ENCODE results near the gene SCAF1. TPM values are rescaled to one million over a fixed set of nuclear protein-coding genes. Genes with fewer than 3 reads are reported as not detected.
A peak's percentile ranks its signal among the peaks of the same experiment; 100 is the strongest.

The SCAF1 gene
- total and polyA plus RNA-seq, 2 of the 13 experiments (the other 11 are each of a cell fraction or from before 2014, with no cell fraction given), result 3.3 to 6.1 TPM

DNA sequence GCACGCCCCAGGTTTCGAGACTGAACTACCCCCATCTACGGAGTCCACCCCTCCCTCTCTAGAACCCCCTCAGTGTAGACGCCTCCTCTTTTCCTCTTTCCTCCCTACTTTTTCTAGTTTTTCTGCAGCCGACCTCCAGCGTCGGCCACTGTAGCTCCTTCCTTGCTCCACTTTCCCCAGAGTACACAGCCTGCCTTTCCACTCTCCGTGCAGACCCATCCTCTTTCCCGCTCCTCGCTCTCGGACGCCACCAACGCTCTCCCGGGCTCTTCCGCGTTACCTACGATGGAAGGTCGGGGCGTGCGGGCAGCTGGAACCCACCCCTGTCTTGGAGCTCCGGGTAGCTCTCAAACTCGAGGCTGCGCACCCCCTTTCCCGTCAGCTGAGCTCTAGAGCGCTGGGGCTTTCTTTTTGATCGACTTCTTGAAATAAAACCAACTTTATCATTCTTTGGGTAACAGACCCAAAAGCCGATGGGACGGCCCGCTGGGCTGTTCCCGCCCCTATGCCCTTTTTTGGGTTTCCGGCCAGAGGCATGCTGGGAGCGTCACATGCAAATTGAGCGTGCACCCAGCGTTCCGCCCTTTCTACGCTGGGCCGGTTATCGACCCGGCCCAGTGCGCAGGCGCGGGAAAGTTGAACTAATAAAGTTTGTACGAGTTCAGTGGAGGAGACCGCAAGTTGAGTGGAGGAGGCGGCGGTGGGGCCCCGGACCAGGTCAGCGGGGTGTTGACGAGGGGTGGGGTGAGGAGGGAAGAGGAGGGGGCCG is 23.5 kb downstream of the SCAF1 start, which contains the start of the genes BCL2L12 and IRF3 (continued):
- TF ChIP-seq, protein P1, sequence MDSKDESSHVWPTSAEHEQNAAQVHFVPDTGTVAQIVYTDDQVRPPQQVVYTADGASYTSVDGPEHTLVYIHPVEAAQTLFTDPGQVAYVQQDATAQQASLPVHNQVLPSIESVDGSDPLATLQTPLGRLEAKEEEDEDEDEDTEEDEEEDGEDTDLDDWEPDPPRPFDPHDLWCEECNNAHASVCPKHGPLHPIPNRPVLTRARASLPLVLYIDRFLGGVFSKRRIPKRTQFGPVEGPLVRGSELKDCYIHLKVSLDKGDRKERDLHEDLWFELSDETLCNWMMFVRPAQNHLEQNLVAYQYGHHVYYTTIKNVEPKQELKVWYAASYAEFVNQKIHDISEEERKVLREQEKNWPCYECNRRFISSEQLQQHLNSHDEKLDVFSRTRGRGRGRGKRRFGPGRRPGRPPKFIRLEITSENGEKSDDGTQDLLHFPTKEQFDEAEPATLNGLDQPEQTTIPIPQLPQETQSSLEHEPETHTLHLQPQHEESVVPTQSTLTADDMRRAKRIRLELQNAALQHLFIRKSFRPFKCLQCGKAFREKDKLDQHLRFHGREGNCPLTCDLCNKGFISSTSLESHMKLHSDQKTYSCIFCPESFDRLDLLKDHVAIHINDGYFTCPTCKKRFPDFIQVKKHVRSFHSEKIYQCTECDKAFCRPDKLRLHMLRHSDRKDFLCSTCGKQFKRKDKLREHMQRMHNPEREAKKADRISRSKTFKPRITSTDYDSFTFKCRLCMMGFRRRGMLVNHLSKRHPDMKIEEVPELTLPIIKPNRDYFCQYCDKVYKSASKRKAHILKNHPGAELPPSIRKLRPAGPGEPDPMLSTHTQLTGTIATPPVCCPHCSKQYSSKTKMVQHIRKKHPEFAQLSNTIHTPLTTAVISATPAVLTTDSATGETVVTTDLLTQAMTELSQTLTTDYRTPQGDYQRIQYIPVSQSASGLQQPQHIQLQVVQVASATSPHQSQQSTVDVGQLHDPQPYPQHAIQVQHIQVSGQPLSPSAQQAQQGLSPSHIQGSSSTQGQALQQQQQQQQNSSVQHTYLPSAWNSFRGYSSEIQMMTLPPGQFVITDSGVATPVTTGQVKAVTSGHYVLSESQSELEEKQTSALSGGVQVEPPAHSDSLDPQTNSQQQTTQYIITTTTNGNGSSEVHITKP (CRISPR knock-in tag; IDR thresholded peaks at IDR 0.05; ENCODE audit: low read depth), result peak; percentile 86
- TF ChIP-seq MEF2D (CRISPR knock-in tag; IDR thresholded peaks at IDR 0.05), result peak; percentile 73
- peak; percentile 32 to 69; a peak in 2 of 4 replicates for TF ChIP-seq POLR2A (IDR thresholded peaks at IDR 0.05; ENCODE audit: insufficient read depth in 1 of 2, low read depth in 2 of 2, low read length in 2 of 2)
- TF ChIP-seq KMT2B (CRISPR knock-in tag; IDR thresholded peaks at IDR 0.05), result peak; percentile 45; the same call in 1 of the 2 replicates
- peak; percentile 65 for TF ChIP-seq CREM (IDR thresholded peaks at IDR 0.05)
- TF ChIP-seq CREM (CRISPR knock-in tag; IDR thresholded peaks at IDR 0.05), result no peak
- peak; percentile 44 for TF ChIP-seq RBM39 (IDR thresholded peaks at IDR 0.05; ENCODE audit: low read depth, low read length, poor library complexity, severe bottlenecking)
- TF ChIP-seq FOXM1 (CRISPR knock-in tag; IDR thresholded peaks at IDR 0.05), result no peak
- peak; percentile 52; the same call in 1 of the 2 replicates for TF ChIP-seq ZNF619 (CRISPR knock-in tag; IDR thresholded peaks at IDR 0.05)
- peak; percentile 20; the same call in 1 of the 2 replicates for TF ChIP-seq HCFC1 (IDR thresholded peaks at IDR 0.05; ENCODE audit: low read depth, low read length)
- TF ChIP-seq ERF (CRISPR knock-in tag; IDR thresholded peaks at IDR 0.05), result peak; percentile 34; the same call in 1 of the 2 replicates
- peak; percentile 76; the same call in 1 of the 2 replicates for TF ChIP-seq SIN3B (IDR thresholded peaks at IDR 0.05; ENCODE audit: low read length)
- peak; percentile 80 for TF ChIP-seq SP4 (CRISPR knock-in tag; IDR thresholded peaks at IDR 0.05)
- peak; percentile 91 for TF ChIP-seq THAP11 (CRISPR knock-in tag; IDR thresholded peaks at IDR 0.05)
- peak; percentile 18; the same call in 1 of the 2 replicates for TF ChIP-seq NRL (CRISPR knock-in tag; IDR thresholded peaks at IDR 0.05; ENCODE audit: borderline replicate concordance)
- TF ChIP-seq STAT5B (CRISPR knock-in tag; IDR thresholded peaks at IDR 0.05), result no peak
- TF ChIP-seq, protein P2, sequence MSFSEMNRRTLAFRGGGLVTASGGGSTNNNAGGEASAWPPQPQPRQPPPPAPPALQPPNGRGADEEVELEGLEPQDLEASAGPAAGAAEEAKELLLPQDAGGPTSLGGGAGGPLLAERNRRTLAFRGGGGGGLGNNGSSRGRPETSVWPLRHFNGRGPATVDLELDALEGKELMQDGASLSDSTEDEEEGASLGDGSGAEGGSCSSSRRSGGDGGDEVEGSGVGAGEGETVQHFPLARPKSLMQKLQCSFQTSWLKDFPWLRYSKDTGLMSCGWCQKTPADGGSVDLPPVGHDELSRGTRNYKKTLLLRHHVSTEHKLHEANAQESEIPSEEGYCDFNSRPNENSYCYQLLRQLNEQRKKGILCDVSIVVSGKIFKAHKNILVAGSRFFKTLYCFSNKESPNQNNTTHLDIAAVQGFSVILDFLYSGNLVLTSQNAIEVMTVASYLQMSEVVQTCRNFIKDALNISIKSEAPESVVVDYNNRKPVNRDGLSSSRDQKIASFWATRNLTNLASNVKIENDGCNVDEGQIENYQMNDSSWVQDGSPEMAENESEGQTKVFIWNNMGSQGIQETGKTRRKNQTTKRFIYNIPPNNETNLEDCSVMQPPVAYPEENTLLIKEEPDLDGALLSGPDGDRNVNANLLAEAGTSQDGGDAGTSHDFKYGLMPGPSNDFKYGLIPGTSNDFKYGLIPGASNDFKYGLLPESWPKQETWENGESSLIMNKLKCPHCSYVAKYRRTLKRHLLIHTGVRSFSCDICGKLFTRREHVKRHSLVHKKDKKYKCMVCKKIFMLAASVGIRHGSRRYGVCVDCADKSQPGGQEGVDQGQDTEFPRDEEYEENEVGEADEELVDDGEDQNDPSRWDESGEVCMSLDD (CRISPR knock-in tag; IDR thresholded peaks at IDR 0.05; ENCODE audit: borderline replicate concordance), result 0 out of 2 replicates have a peak, but pooled peaks have one; percentile 31
- TF ChIP-seq, protein P3, sequence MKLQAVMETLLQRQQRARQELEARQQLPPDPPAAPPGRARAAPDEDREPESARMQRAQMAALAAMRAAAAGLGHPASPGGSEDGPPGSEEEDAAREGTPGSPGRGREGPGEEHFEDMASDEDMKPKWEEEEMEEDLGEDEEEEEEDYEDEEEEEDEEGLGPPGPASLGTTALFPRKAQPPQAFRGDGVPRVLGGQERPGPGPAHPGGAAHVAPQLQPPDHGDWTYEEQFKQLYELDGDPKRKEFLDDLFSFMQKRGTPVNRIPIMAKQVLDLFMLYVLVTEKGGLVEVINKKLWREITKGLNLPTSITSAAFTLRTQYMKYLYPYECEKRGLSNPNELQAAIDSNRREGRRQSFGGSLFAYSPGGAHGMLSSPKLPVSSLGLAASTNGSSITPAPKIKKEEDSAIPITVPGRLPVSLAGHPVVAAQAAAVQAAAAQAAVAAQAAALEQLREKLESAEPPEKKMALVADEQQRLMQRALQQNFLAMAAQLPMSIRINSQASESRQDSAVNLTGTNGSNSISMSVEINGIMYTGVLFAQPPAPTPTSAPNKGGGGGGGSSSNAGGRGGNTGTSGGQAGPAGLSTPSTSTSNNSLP (IDR thresholded peaks at IDR 0.05; ENCODE audit: low read depth, low read length), result 0 out of 2 replicates have a peak, but pooled peaks have one; percentile 10
- TF ChIP-seq GZF1 (CRISPR knock-in tag; IDR thresholded peaks at IDR 0.05), result 0 out of 2 replicates have a peak, but pooled peaks have one; percentile 43
- TF ChIP-seq ZMYM2 (CRISPR knock-in tag; IDR thresholded peaks at IDR 0.05), result no peak
- TF ChIP-seq ZNF350 (CRISPR knock-in tag; IDR thresholded peaks at IDR 0.05; ENCODE audit: borderline replicate concordance, low read depth), result peak; percentile 40; the same call in 1 of the 2 replicates
- TF ChIP-seq ZNF709 (CRISPR knock-in tag; IDR thresholded peaks at IDR 0.05), result no peak
- TF ChIP-seq SAP130 (CRISPR knock-in tag; IDR thresholded peaks at IDR 0.05; ENCODE audit: low read depth), result peak; percentile 86
- no peak for TF ChIP-seq HNF4A (CRISPR knock-in tag; IDR thresholded peaks at IDR 0.05)

All from HepG2 (cell line).